K562 (cell line): ENCODE data around the gene FRRS1. TPM values are rescaled to one million over a fixed set of nuclear protein-coding genes. Genes with fewer than 3 reads are reported as not detected.

Experiments used
- ATAC-seq: fragments of 200-7000 bp; cut with Tn5 transposase; 3 replicates; pipeline ENCODE4 v1.9.1; 2020; ENCODE audit warnings: moderate library complexity
- BruUV-seq: library from RNA; stranded (reverse); fragments of 400-500 nt; replicated peaks from 2 replicates; lab custom pipeline; 2021; lab: Mats Ljungman, UMichigan
- CTCF ChIA-PET: fragments of 300-600 bp; formaldehyde crosslinking; extraction: SDS; loops from one replicate; lab custom pipeline; 2021; ENCODE audit warnings: low intra/inter-chr PET ratio; lab: Yijun Ruan, JAX
- POLR2A ChIA-PET: fragments of 300-600, 350-650 bp; sonication (Branson Sonifier 250); formaldehyde crosslinking; extraction: SDS; loops from one replicate; lab custom pipeline; 2021; ENCODE audit warnings: antibody characterized with exemption, inconsistent platforms; lab: Yijun Ruan, JAX
- DNase-seq, 4 experiments: peaks; one replicate each; pipeline versions ENCODE4 v3.0.0 to v3.0.0-alpha.2; 2011 to 2018; ENCODE audit warnings: low spot score in 3 of 4, mixed read lengths in 3 of 4; ENCODE audit errors: extremely low read depth in 1 of 4
- FAIRE-seq: peaks from 2 replicates; lab custom pipeline; 2011; peaks lifted over from hg19 to GRCh38; lab: Jason Lieb, UNC
- H2AFZ ChIP-seq: 2 replicates; pipeline ENCODE4 v1.6.0; 2011; ENCODE audit warnings: low read depth, low read length, control low read depth, inconsistent platforms
- H3K27ac ChIP-seq: fragments of 200-600 bp; 3 replicates; pipeline ENCODE4 v1.8.0; 2011; ENCODE audit warnings: low read depth, mild to moderate bottlenecking, control low read depth, inconsistent platforms, low read length, moderate library complexity, mixed read lengths; ENCODE audit errors: extremely low read depth
- H3K27me3 ChIP-seq, 2 experiments: fragments of 300-600 bp in 1 of 2; 2 replicates in 1 of 2; 3 replicates in 1 of 2; pipeline versions ENCODE4 v1.6.0 to v1.8.0; 2011; ENCODE audit warnings: inconsistent platforms in 2 of 2, low read length in 2 of 2, mild to moderate bottlenecking in 1 of 2, mixed read lengths in 1 of 2, moderate library complexity in 1 of 2; ENCODE audit not compliant: control insufficient read depth in 2 of 2, insufficient read depth in 2 of 2
- H3K36me3 ChIP-seq: fragments of 300-600 bp; 3 replicates; pipeline ENCODE4 v1.8.0; 2011; ENCODE audit warnings: mild to moderate bottlenecking, low read length, inconsistent platforms; ENCODE audit not compliant: control insufficient read depth, insufficient read depth
- H3K4me1 ChIP-seq, 2 experiments: fragments of 200-600 bp in 1 of 2; replicated peaks in 1 of 2; 2 replicates in 1 of 2; 3 replicates in 1 of 2; pipeline versions ENCODE4 v1.5.1 to v1.8.0; 2011; ENCODE audit warnings: inconsistent platforms in 2 of 2, low read length in 2 of 2, mild to moderate bottlenecking in 1 of 2, mixed read lengths in 1 of 2, moderate library complexity in 1 of 2; ENCODE audit not compliant: control insufficient read depth in 2 of 2, insufficient read depth in 2 of 2
- H3K4me2 ChIP-seq: 2 replicates; pipeline ENCODE4 v1.6.1; 2011; ENCODE audit warnings: low read length, control low read depth, inconsistent platforms, mixed read lengths; ENCODE audit not compliant: insufficient read depth
- H3K4me3 ChIP-seq: fragments of 200-600 bp; sonication (generic), shearing (Covaris generic); 2 replicates; pipeline ENCODE4 v1.5.1; 2016; ENCODE audit warnings: control low read depth, inconsistent platforms
- H3K79me2 ChIP-seq: fragments of 200-600 bp; 3 replicates; pipeline ENCODE4 v1.8.0; 2011; ENCODE audit warnings: low read length, inconsistent platforms; ENCODE audit not compliant: control insufficient read depth, insufficient read depth
- H3K9ac ChIP-seq, 2 experiments: 2 replicates each; pipeline versions ENCODE4 v1.6.0 to v1.6.1; 2011; ENCODE audit warnings: low read depth in 2 of 2, low read length in 2 of 2, control low read depth in 1 of 2, inconsistent platforms in 1 of 2, mild to moderate bottlenecking in 1 of 2, mixed read lengths in 1 of 2; ENCODE audit not compliant: insufficient read depth in 1 of 2
- H3K9me1 ChIP-seq: one replicate; pipeline ENCODE4 v1.6.0; 2011; ENCODE audit warnings: inconsistent platforms, mild to moderate bottlenecking, low read length, moderate library complexity; ENCODE audit not compliant: control insufficient read depth, insufficient read depth
- H3K9me3 ChIP-seq: replicated peaks from 2 replicates; pipeline ENCODE4 v1.5.1; 2011; ENCODE audit warnings: low read depth, low read length, inconsistent platforms; ENCODE audit not compliant: control insufficient read depth, insufficient read depth
- H4K20me1 ChIP-seq: replicated peaks from 2 replicates; pipeline ENCODE4 v1.6.1; 2011; ENCODE audit warnings: low read length, inconsistent platforms, mixed read lengths; ENCODE audit not compliant: control insufficient read depth, insufficient read depth
- BHLHE40 ChIP-seq: IDR thresholded peaks from 2 replicates; pipeline ENCODE4 v1.6.1; 2011; ENCODE audit warnings: low read length, improper control_type of control experiment
- MEF2A ChIP-seq: IDR thresholded peaks from 2 replicates; pipeline ENCODE4 v1.6.1; 2011; ENCODE audit warnings: low read depth, mild to moderate bottlenecking, low read length, moderate library complexity; ENCODE audit not compliant: control insufficient read depth
- PML ChIP-seq: IDR thresholded peaks from 2 replicates; pipeline ENCODE4 v1.6.1; 2012; ENCODE audit warnings: low read length, inconsistent platforms
- POLR2A ChIP-seq: fragments of 450-650 bp; conservative IDR thresholded peaks from 2 replicates; pipeline ENCODE4 v1.6.1; 2016
- RBFOX2 ChIP-seq: fragments of 200-400 bp; formaldehyde crosslinking; IDR thresholded peaks from 2 replicates; pipeline ENCODE4 v1.6.1; 2017; ENCODE audit warnings: low read depth, mild to moderate bottlenecking, low read length, moderate library complexity
- RBM39 ChIP-seq: fragments of 200-400 bp; formaldehyde crosslinking; optimal IDR thresholded peaks from 2 replicates; pipeline ENCODE3; 2018; ENCODE audit warnings: low read depth, low read length
- SMAD2 ChIP-seq: fragments of 150-350 bp; IDR thresholded peaks from 2 replicates; pipeline ENCODE4 v1.6.1; 2014; ENCODE audit warnings: low read depth, mild to moderate bottlenecking, low read length
- SMARCA4 ChIP-seq: fragments of 450-650 bp; IDR thresholded peaks from 2 replicates; pipeline ENCODE4 v1.6.1; 2016
- TBP ChIP-seq: optimal IDR thresholded peaks from 2 replicates; pipeline ENCODE3; 2011; ENCODE audit warnings: low read depth, low read length, improper control_type of control experiment
- ZBTB9 ChIP-seq: fragments of 450-650 bp; formaldehyde crosslinking; IDR thresholded peaks from 2 replicates; pipeline ENCODE4 v1.4.0; 2020; ENCODE audit warnings: mild to moderate bottlenecking, moderate library complexity
- WGBS: fragments of 100-300 bp; shearing (Covaris generic); methylation state at CpG from one replicate; pipeline ENCODE4 v1.1.6; 2016; ENCODE audit warnings: low coverage, mixed read lengths; ENCODE audit not compliant: insufficient coverage; ENCODE audit errors: missing lambda C conversion rate; 5-methylcytosine and 5-hydroxymethylcytosine counted together
- in situ Hi-C: fragments of 300-500 bp; cut with MboI; formaldehyde crosslinking; loops from 4 replicates; pipeline ENCODE4 v1.15.0; 2018; ENCODE audit warnings: inconsistent platforms, mixed read lengths
- intact Hi-C: fragments of 100-400 bp; cut with micrococcal nuclease; formaldehyde crosslinking; loops from 2 replicates; pipeline ENCODE4 v1.14.2; 2022
- polyA plus RNA-seq, 8 experiments: library from polyadenylated mRNA; depleted of rRNA in 4 of 8; stranded (reverse) in 5 of 8; unstranded in 3 of 8; fragments of >200 nt; fragmentation: Nextera tagmentation in 2 of 8; fragmentation: Illumina TruSeq in 1 of 8; extraction: Ambion mirVana in 2 of 8; extraction: Trizol in 1 of 8; gene quantifications; 2 replicates each; pipeline versions ENCODE4 v1.2.1 to v1.2.3, GENCODE V29; 2011 to 2014; ENCODE audit warnings: inconsistent platforms in 1 of 8, missing spikeins in 1 of 8
- total RNA-seq, 7 experiments: library from RNA; depleted of rRNA in 6 of 7; stranded (reverse); fragments of >200 nt in 6 of 7; fragmentation: Illumina TruSeq in 2 of 7; extraction: Trizol in 2 of 7; gene quantifications; 2 replicates each; pipeline versions ENCODE4 v1.2.1 to v1.2.3, GENCODE V29; 2011 to 2021; ENCODE audit warnings: low replicate concordance in 1 of 7

FRRS1 gene
- total and polyA plus RNA-seq, 9 of the 15 experiments (the other 6 are each of a cell fraction or from before 2014, with no cell fraction given): 0.87 to 54.0 (median 23.7) TPM

GRCh38 chr1:99763956-99764355 lies 2.5 kb downstream of the FRRS1 start:
- Histone ChIP-seq H3K36me3 (peaks cover 25% of the 10 kb centered on the region), H3K9me3 (0 out of 2 replicates have a peak, but pooled peaks cover 3% of the 10 kb centered on the region), H3K4me1 (peaks cover 11 to 21% of the 10 kb centered on the region in 2 experiments; a peak in 4 of 5 replicates), H2AFZ (no peak overlapping the region), H3K27ac (no peak overlapping the region; the same call in 2 of the 3 replicates), H3K79me2 (peaks cover 76% of the 10 kb centered on the region), H3K9me1 (no peaks in the 10 kb centered on the region)
- CTCF ChIA-PET: no interaction called here
- no peak for FAIRE-seq
- 52% methylated on average over 2 of the region's 2 CpGs for WGBS
- BruUV-seq: no TSS peak
- in situ Hi-C loops: no loop called here
- TF ChIP-seq MEF2A (no peak), RBFOX2 (0 out of 2 replicates have a peak, but pooled peaks have one; percentile 32)
- TF ChIP-seq, all 486 proteins: peak for 1
- intact Hi-C loops: no loop called here
- DNase-seq (no peak), ATAC-seq (no peak)
- H3K27me3 ChIP-seq: no peaks in the 10 kb centered on the region
- H4K20me1 ChIP-seq: no peaks in the 10 kb centered on the region
- H3K4me3 ChIP-seq: peak overlapping the region; percentile 78
- peak overlapping the region; percentile 73 for H3K4me2 ChIP-seq
- POLR2A ChIA-PET: interaction anchor here (1.4 kb wide), 1 partner anchor 63 kb away, joined by 5 read pairs; no protein-coding TSS in a partner anchor
- peak overlapping the region in 1 of 2 experiments; percentile 72; a peak in 3 of 4 replicates for H3K9ac ChIP-seq

GRCh38 chr1:99761774-99762173 lies 4.7 kb downstream of the FRRS1 start:
- in situ Hi-C loops (no loop called here), intact Hi-C loops (no loop called here)
- Histone ChIP-seq H3K9me3 (0 out of 2 replicates have a peak, but pooled peaks cover 3% of the 10 kb centered on the region), H3K4me1 (peaks cover 0 to 22% of the 10 kb centered on the region in 2 experiments; a peak in 3 of 5 replicates), H3K4me3 (no peak overlapping the region), H3K9ac (no peak overlapping the region), H3K9me1 (no peaks in the 10 kb centered on the region), H2AFZ (no peak overlapping the region), H3K27ac (no peak overlapping the region), H3K4me2 (no peak overlapping the region), H3K36me3 (peaks cover 25% of the 10 kb centered on the region), H4K20me1 (no peaks in the 10 kb centered on the region), H3K27me3 (no peaks in the 10 kb centered on the region), H3K79me2 (peaks cover 94% of the 10 kb centered on the region)
- FAIRE-seq: no peak
- 86% methylated on average over 1 of the region's 1 CpG for WGBS
- no peak for DNase-seq
- BruUV-seq: no TSS peak
- POLR2A ChIA-PET: interaction anchor here (0.8 kb wide), 1 partner anchor 16 kb away, joined by 3 read pairs; no protein-coding TSS in a partner anchor
- CTCF ChIA-PET: no interaction called here
- TF ChIP-seq RBM39 (no peak), POLR2A (no peak), ZBTB9 (no peak), SMARCA4 (no peak), BHLHE40 (no peak), TBP (peak; percentile 55), SMAD2 (no peak), PML (peak; percentile 29; the same call in 1 of the 2 replicates)
- no peak for ATAC-seq
